ENCODE data around the gene MGRN1.

Gene MGRN1

DNA sequence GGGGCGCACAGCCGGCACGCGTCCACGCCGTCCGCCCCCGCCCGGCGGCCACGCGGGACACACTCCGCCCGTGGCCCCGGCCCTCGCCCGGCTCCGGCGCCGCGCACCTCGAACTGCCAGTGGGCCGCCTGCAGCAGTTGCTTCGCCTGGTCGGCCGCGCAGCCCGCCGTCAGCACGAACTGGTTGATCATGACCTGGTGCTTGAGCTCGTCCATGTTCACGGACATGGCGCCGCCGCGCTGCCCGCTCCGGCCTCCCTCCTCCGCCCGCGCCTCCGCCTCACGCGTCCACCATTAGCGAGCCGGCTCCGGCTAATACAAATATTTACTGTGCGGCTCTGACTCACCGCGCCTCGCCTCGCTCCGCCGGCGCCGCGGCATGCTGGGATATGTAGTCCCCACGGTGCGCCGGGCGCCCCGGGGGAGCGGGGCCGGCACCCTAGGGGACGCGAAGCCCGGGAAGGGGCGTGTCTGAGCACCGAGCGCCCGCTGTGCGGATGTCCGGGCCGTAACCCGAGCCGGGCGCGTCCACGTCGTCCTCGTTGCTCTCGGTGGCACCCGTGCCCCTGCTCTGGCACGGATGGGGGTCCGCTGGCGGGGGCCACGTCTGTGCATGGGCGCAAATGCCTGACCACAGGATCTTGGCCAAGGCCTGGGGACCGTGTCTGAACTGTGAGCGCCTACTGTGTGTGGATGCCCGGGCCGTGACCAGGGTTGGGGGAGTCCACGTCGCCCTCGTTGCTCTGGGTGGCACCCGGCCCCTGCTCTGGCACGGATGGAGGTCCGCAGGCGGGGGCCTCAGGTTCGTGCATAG, 9.8 kb upstream of the MGRN1 start, which contains the start of gene UBALD1:
TSS of gene UBALD1 (minus strand) at position 318 of the 813 bp plus-strand sequence. CDS start at position 227, 91 bp downstream.
- TF ChIP-seq, protein P1, sequence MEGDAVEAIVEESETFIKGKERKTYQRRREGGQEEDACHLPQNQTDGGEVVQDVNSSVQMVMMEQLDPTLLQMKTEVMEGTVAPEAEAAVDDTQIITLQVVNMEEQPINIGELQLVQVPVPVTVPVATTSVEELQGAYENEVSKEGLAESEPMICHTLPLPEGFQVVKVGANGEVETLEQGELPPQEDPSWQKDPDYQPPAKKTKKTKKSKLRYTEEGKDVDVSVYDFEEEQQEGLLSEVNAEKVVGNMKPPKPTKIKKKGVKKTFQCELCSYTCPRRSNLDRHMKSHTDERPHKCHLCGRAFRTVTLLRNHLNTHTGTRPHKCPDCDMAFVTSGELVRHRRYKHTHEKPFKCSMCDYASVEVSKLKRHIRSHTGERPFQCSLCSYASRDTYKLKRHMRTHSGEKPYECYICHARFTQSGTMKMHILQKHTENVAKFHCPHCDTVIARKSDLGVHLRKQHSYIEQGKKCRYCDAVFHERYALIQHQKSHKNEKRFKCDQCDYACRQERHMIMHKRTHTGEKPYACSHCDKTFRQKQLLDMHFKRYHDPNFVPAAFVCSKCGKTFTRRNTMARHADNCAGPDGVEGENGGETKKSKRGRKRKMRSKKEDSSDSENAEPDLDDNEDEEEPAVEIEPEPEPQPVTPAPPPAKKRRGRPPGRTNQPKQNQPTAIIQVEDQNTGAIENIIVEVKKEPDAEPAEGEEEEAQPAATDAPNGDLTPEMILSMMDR (IDR thresholded peaks at IDR 0.05; ENCODE audit: insufficient read depth, low read length, poor library complexity, severe bottlenecking) = no peak
- no peaks in the 10 kb centered on the region for H3K27me3 ChIP-seq (replicated peaks; ENCODE audit: control insufficient read depth, insufficient read depth, low read length)
- H3K4me3 ChIP-seq (replicated peaks; ENCODE audit: low read depth, low read length) = peak within 1 kb of the TSS; percentile 84
- peak; percentile 95 for DNase-seq (ENCODE audit: extremely low read depth, insufficient read length)
- no peaks in the 10 kb centered on the region; the same call in 1 of the 2 replicates for H3K36me3 ChIP-seq (ENCODE audit: control insufficient read depth, insufficient read depth, low read length)

GRCh38 chr16:4615384-4616046, 9.1 kb upstream of the MGRN1 start:
- no peaks in the 10 kb centered on the region for H3K27me3 ChIP-seq (replicated peaks; ENCODE audit: control insufficient read depth, insufficient read depth, low read length)
- H3K36me3 ChIP-seq (ENCODE audit: control insufficient read depth, insufficient read depth, low read length) = no peaks in the 10 kb centered on the region; the same call in 1 of the 2 replicates
- no peak for DNase-seq (ENCODE audit: extremely low read depth, insufficient read length)
- TF ChIP-seq, protein P1 (IDR thresholded peaks at IDR 0.05; ENCODE audit: insufficient read depth, low read length, poor library complexity, severe bottlenecking) = no peak
- H3K4me3 ChIP-seq (replicated peaks; ENCODE audit: low read depth, low read length) = peak overlapping the region; percentile 84

GRCh38 chr16:4616047-4616811, 8.4 kb upstream of the MGRN1 start:
- no peaks in the 10 kb centered on the region for H3K27me3 ChIP-seq (replicated peaks; ENCODE audit: control insufficient read depth, insufficient read depth, low read length)
- peak; percentile 97 for DNase-seq (ENCODE audit: extremely low read depth, insufficient read length)
- H3K4me3 ChIP-seq (replicated peaks; ENCODE audit: low read depth, low read length) = peak overlapping the region; percentile 84
- no peaks in the 10 kb centered on the region; the same call in 1 of the 2 replicates for H3K36me3 ChIP-seq (ENCODE audit: control insufficient read depth, insufficient read depth, low read length)
- TF ChIP-seq, protein P1 (IDR thresholded peaks at IDR 0.05; ENCODE audit: insufficient read depth, low read length, poor library complexity, severe bottlenecking) = peak; percentile 67

DNA sequence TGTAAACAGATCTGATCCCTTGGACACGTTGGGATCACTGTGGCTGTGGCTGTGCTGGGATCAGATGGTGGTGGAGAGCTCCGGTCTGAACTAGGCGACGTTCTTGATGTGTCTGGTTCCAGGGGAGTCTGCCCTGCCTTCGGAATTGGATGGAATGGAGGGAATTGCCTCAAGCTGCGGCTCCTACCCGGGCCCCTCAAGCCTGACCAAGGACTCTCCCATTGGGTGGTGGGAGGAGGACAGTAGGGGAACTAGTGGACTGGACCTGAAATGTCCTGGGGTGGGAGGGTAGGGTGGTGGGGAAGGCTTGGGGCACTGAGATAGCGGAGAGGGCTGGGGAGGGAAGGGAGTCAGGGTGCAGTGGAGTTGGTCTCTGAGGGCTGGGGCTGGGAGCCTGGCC, 6.7 kb upstream of the MGRN1 start:
- DNase-seq (ENCODE audit: extremely low read depth, insufficient read length) = no peak

More for the DNA sequence above, 6.7 kb upstream of the MGRN1 start:
- Histone ChIP-seq H3K4me3 (replicated peaks; ENCODE audit: low read depth, low read length) (no peak overlapping the region), H3K27me3 (replicated peaks; ENCODE audit: control insufficient read depth, insufficient read depth, low read length) (no peaks in the 10 kb centered on the region), H3K36me3 (ENCODE audit: control insufficient read depth, insufficient read depth, low read length) (no peaks in the 10 kb centered on the region)
- TF ChIP-seq, protein P1 (IDR thresholded peaks at IDR 0.05; ENCODE audit: insufficient read depth, low read length, poor library complexity, severe bottlenecking) = no peak
